ACC112 (cell line): ENCODE results near the gene PTH1R.
A peak's percentile ranks its signal among the peaks of the same experiment; 100 is the strongest.

Source experiments
- H2AFZ ChIP-seq: fragments of 200-600 bp; sonication (generic); one replicate; pipeline ENCODE4 v1.6.0; 2017; ENCODE audit warnings: antibody characterized with exemption, low read length; ENCODE audit not compliant: unreplicated experiment
- H3K27ac ChIP-seq: fragments of 200-600 bp; sonication (generic); 2 replicates; pipeline ENCODE4 v1.5.1; 2014; ENCODE audit warnings: low read depth, mild to moderate bottlenecking, antibody characterized with exemption, low read length, moderate library complexity
- H3K27me3 ChIP-seq: fragments of 200-600 bp; sonication (generic); 2 replicates; pipeline ENCODE4 v1.6.1; 2014; ENCODE audit warnings: mild to moderate bottlenecking, antibody characterized with exemption, low read length, moderate library complexity, mixed read lengths; ENCODE audit not compliant: insufficient read depth
- H3K36me3 ChIP-seq: fragments of 200-600 bp; sonication (generic); 2 replicates; pipeline ENCODE4 v1.6.1; 2016; ENCODE audit warnings: mild to moderate bottlenecking, antibody characterized with exemption, low read length, moderate library complexity, mixed read lengths; ENCODE audit not compliant: insufficient read depth
- H3K4me1 ChIP-seq: fragments of 200-600 bp; sonication (generic); one replicate; pipeline ENCODE4 v1.6.1; 2016; ENCODE audit warnings: low read length, mixed read lengths; ENCODE audit not compliant: insufficient read depth, unreplicated experiment, control insufficient read depth
- H3K4me3 ChIP-seq: fragments of 200-600 bp; sonication (generic); 2 replicates; pipeline ENCODE4 v1.5.1; 2014; ENCODE audit warnings: mild to moderate bottlenecking, low read depth, low read length
- H3K79me2 ChIP-seq: fragments of 200-600 bp; sonication (generic); one replicate; pipeline ENCODE4 v1.6.0; 2016; ENCODE audit warnings: low read length; ENCODE audit not compliant: control insufficient read depth, unreplicated experiment, insufficient read depth

The PTH1R gene

GRCh38 chr3:46875560-46875959, 2.0 kb upstream of the PTH1R start:
- no peak overlapping the region for H2AFZ ChIP-seq
- H3K79me2 ChIP-seq = no peaks in the 10 kb centered on the region
- H3K4me1 ChIP-seq = peaks cover 7% of the 10 kb centered on the region
- no peak overlapping the region for H3K4me3 ChIP-seq
- H3K27me3 ChIP-seq = peaks cover 9% of the 10 kb centered on the region
- no peaks in the 10 kb centered on the region for H3K36me3 ChIP-seq
- H3K27ac ChIP-seq = no peak overlapping the region

GRCh38 chr3:46876313-46877300, 914 bp upstream of the PTH1R start:
- Histone ChIP-seq H3K27me3 (peaks cover 19% of the 10 kb centered on the region), H3K4me1 (peaks cover 7% of the 10 kb centered on the region), H3K79me2 (no peaks in the 10 kb centered on the region), H3K4me3 (no peak overlapping the region), H3K36me3 (no peaks in the 10 kb centered on the region), H3K27ac (no peak overlapping the region), H2AFZ (no peak overlapping the region)

GRCh38 chr3:46878781-46879436, 1.4 kb downstream of the PTH1R start:
- H3K27me3 ChIP-seq = peaks cover 32% of the 10 kb centered on the region
- H3K36me3 ChIP-seq = no peaks in the 10 kb centered on the region
- H2AFZ ChIP-seq = no peak overlapping the region
- peaks cover 7% of the 10 kb centered on the region for H3K4me1 ChIP-seq
- H3K4me3 ChIP-seq = no peak overlapping the region
- H3K27ac ChIP-seq = no peak overlapping the region
- H3K79me2 ChIP-seq = no peaks in the 10 kb centered on the region

DNA sequence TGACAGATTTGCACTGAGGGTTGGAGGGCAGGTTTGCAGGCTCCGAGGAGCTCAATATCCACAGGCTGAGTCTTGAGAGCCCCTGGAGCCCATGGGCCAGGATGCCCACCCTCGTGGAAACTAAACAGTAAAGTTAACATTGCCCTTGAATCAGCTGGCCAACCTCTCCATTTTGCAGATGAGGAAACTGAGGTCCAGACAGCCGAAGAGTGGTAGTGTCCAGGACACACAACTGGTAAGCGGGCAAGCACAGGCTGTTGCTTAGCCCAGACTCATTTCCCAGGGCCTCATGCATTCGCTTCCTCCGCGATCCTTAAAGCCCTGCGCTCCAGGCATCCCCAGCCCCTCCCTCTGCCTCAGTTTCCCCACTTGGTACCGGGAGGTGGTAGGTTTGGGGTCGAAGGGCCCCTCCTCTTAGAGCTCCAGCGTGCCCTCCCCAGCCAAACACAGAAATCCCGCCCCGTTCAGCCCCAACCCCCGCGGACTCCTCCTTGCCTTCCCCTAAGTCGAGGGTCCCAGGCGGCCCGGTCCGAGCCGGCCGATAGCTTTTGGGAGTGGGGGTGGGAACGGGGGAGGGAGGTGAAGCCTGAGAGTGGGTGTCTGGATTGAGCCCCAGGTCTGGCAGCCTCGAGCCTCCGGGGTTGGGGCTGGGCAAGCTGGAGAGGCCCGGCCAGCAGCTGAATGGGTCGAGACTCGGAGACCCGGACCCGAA, 3.5 kb downstream of the PTH1R start:
- no peak overlapping the region for H2AFZ ChIP-seq
- H3K4me3 ChIP-seq = peak overlapping the region; percentile 75; the same call in 1 of the 2 replicates
- H3K4me1 ChIP-seq = peaks cover 7% of the 10 kb centered on the region
- H3K27ac ChIP-seq = no peak overlapping the region
- no peaks in the 10 kb centered on the region for H3K36me3 ChIP-seq
- H3K27me3 ChIP-seq = peaks cover 52% of the 10 kb centered on the region
- no peaks in the 10 kb centered on the region for H3K79me2 ChIP-seq

- Histone ChIP-seq H3K27me3 (peaks cover 53% of the 10 kb centered on the region), H3K4me1 (peaks cover 7% of the 10 kb centered on the region), H3K27ac (no peak overlapping the region), H3K36me3 (no peaks in the 10 kb centered on the region), H3K4me3 (peak overlapping the region; percentile 75), H3K79me2 (no peaks in the 10 kb centered on the region), H2AFZ (peak overlapping the region; percentile 87)
Observed at GRCh38 chr3:46881596-46882376, 4.3 kb downstream of the PTH1R start.

DNA sequence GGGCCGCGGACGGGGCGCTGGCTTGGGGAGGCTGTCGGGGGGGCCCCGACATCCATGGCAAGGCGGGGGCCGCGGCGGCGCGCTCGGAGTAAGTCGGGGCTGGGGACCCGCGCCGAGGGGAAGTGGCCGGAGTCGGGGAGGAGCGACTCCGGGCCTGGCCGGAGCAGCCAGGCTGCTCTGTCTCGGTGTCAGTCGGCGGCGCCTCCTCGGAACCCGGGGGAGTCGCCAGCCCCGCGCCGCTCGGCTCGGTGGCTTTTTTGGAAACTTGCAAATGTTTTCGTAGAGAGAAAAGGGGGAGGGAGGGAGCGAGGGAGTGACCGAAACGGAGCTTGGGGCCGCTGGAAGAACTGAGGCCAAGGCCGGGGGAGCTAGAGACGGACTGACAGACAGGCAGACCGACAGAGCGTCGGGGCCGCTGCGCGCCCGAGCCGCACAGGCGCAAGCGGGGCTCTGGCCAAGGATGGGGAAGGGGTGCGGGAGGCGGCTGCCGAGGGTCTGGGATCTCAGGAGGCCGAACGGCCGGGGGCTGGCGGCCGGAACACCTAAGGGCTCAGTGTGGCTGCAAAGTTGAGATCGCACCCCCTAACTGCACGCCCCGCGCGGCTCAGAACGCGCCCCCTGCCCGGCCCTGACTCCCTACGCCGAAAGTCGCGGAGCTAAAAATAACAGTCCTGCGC, 5.0 kb downstream of the PTH1R start:
- H3K4me1 ChIP-seq = peaks cover 7% of the 10 kb centered on the region
- peaks cover 53% of the 10 kb centered on the region for H3K27me3 ChIP-seq
- H2AFZ ChIP-seq = peak overlapping the region; percentile 87
- H3K79me2 ChIP-seq = no peaks in the 10 kb centered on the region
- peak overlapping the region; percentile 75 for H3K4me3 ChIP-seq
- H3K27ac ChIP-seq = no peak overlapping the region
- no peaks in the 10 kb centered on the region for H3K36me3 ChIP-seq

- Histone ChIP-seq H3K36me3 (no peaks in the 10 kb centered on the region), H3K27ac (no peak overlapping the region), H3K27me3 (peaks cover 53% of the 10 kb centered on the region), H3K79me2 (no peaks in the 10 kb centered on the region), H3K4me1 (peaks cover 7% of the 10 kb centered on the region), H2AFZ (no peak overlapping the region), H3K4me3 (peak overlapping the region; percentile 75)
Observed at GRCh38 chr3:46883054-46883829, 5.7 kb downstream of the PTH1R start.

DNA sequence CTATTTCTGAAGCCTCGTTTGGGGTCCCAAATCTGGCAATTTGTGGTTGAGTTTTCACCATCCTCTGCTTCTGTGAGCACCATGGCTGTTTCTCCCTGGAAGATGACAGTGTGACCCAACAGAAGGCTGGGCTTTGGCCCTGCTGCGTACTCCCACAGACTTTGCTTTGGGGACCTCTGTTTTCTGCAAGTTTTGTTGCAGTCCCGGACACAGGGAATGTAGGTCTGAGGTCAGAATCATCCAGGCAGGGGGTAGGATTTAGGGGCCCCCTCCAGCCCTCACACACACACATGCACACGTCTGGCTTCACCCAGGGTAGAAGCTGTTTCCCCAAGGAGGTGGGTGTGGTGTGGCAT, 6.3 kb downstream of the PTH1R start:
- Histone ChIP-seq H3K4me1 (peaks cover 3% of the 10 kb centered on the region), H3K27me3 (peaks cover 53% of the 10 kb centered on the region), H3K36me3 (no peaks in the 10 kb centered on the region), H3K79me2 (no peaks in the 10 kb centered on the region), H3K27ac (no peak overlapping the region), H2AFZ (no peak overlapping the region), H3K4me3 (peak overlapping the region; percentile 56)

DNA sequence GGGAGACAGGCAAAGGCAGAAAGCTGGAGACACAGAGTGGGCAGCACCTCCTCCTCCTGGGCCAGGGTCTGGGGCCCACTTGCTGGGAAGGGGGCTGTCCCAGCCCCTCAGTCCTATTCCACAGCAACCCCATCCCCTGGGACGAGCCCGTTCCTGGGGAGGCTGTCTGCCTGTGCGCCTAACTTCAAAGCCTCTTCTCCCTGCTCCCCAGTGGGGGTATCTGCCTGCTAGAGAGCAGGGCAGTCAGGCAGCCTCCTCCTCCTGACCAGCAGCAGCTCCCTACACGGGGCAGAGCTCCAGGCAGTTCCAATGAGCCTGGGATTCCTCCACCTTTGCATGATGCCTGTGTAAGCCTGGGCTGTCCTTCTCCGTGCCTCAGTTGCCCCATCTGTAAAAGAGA, 6.9 kb downstream of the PTH1R start:
- Histone ChIP-seq H3K4me1 (no peaks in the 10 kb centered on the region), H3K79me2 (no peaks in the 10 kb centered on the region), H3K27me3 (peaks cover 53% of the 10 kb centered on the region), H3K27ac (no peak overlapping the region), H3K36me3 (no peaks in the 10 kb centered on the region), H3K4me3 (no peak overlapping the region), H2AFZ (no peak overlapping the region)
